NK-92 (cell line): ENCODE data around the gene EIF5AL1.
"Not testable (repeated sequence)": the region's sequence is repeated elsewhere in the genome, so short reads cannot be mapped to it uniquely, and the experiment has no call there.

ENCODE experiments used
- DNase-seq: peaks from one replicate; lab custom pipeline; 2025; ENCODE audit not compliant: unreplicated experiment; lab: John Stamatoyannopoulos, UW

EIF5AL1 gene

GRCh38 chr10:79509306-79509933, 2.9 kb upstream of the EIF5AL1 start:
- not testable (repeated sequence) for DNase-seq

GRCh38 chr10:79509934-79510508, 2.3 kb upstream of the EIF5AL1 start:
- not testable (repeated sequence) for DNase-seq

- DNase-seq, result not testable (repeated sequence)
Measured at GRCh38 chr10:79516532-79517205, 4.3 kb downstream of the EIF5AL1 start.

- not testable (repeated sequence) for DNase-seq
Measured at GRCh38 chr10:79517567-79517966, 5.2 kb downstream of the EIF5AL1 start.

GRCh38 chr10:79521751-79522150, 9.4 kb downstream of the EIF5AL1 start:
- DNase-seq, result not testable (repeated sequence)

- DNase-seq, result not testable (repeated sequence)
Measured at GRCh38 chr10:79522464-79522863, 10.1 kb downstream of the EIF5AL1 start.

GRCh38 chr10:79523157-79523853, 11.0 kb downstream of the EIF5AL1 start:
- DNase-seq, result not testable (repeated sequence)

- not testable (repeated sequence) for DNase-seq
Measured at GRCh38 chr10:79525049-79525710, 12.8 kb downstream of the EIF5AL1 start.

- DNase-seq, result not testable (repeated sequence)
Measured at GRCh38 chr10:79528261-79528660, 15.9 kb downstream of the EIF5AL1 start.

GRCh38 chr10:79533142-79533902, 21.0 kb downstream of the EIF5AL1 start:
- not testable (repeated sequence) for DNase-seq

GRCh38 chr10:79533903-79534175, 21.5 kb downstream of the EIF5AL1 start:
- DNase-seq, result not testable (repeated sequence)

- DNase-seq, result not testable (repeated sequence)
Measured at GRCh38 chr10:79538311-79538710, 26.0 kb downstream of the EIF5AL1 start.

- DNase-seq, result not testable (repeated sequence)
Measured at GRCh38 chr10:79540930-79541329, 28.6 kb downstream of the EIF5AL1 start.

GRCh38 chr10:79542626-79543025, 30.3 kb downstream of the EIF5AL1 start:
- DNase-seq, result no peak

GRCh38 chr10:79544408-79544807, 32.1 kb downstream of the EIF5AL1 start:
- not testable (repeated sequence) for DNase-seq

GRCh38 chr10:79544926-79545659, 32.8 kb downstream of the EIF5AL1 start:
- not testable (repeated sequence) for DNase-seq

GRCh38 chr10:79547128-79547527, 34.8 kb downstream of the EIF5AL1 start:
- not testable (repeated sequence) for DNase-seq

GRCh38 chr10:79547973-79548372, 35.6 kb downstream of the EIF5AL1 start:
- DNase-seq, result no peak

GRCh38 chr10:79552143-79552542, 39.8 kb downstream of the EIF5AL1 start:
- DNase-seq, result no peak
